ENCODE data around the gene GCAT.

GRCh38 chr22:37804352-37804880 is 3.3 kb upstream of the GCAT start:
- TF ChIP-seq CTCF (IDR thresholded peaks at IDR 0.05) (no peak), POLR2A (IDR thresholded peaks at IDR 0.05) (no peak)
